ENCODE results near the gene RAB3IL1.
"Not testable (repeated sequence)": the region's sequence is repeated elsewhere in the genome, so short reads cannot be mapped to it uniquely, and the experiment has no call there.

RAB3IL1 gene

DNA sequence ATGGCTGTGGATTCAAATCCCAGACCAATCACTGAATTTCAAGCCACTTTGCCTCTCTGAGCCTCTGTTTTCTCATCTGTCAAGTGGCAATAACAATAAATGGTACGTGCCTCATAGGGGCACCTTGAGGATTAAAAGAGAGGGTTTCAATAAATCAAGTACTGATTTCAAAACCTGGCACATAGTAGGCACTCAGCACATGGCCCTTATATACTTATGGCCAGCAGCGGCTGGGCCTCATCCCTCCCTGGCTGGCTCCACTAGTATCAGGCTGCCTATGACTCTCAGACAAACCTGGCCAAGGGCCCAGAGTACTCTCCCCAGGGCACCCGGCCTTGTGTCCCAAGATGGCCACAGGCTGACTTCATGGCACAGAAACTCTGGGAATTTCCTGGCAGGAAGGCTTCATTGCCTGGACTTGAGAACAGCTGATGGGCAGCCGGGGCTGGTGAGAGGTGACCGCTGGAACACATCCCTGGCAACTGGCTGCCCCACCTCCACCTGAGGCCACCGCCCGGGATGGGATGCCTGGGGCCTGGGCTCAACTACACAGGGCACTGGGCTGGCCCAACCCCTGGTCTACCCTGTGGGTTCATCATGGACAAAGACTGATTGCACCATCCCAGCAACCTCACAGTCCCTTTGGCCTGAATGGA, 29.4 kb downstream of the RAB3IL1 start:
- no peak for TF ChIP-seq GATA1 (IDR thresholded peaks at IDR 0.05; ENCODE audit: low read depth, low read length)
- no peak for DNase-seq

DNA sequence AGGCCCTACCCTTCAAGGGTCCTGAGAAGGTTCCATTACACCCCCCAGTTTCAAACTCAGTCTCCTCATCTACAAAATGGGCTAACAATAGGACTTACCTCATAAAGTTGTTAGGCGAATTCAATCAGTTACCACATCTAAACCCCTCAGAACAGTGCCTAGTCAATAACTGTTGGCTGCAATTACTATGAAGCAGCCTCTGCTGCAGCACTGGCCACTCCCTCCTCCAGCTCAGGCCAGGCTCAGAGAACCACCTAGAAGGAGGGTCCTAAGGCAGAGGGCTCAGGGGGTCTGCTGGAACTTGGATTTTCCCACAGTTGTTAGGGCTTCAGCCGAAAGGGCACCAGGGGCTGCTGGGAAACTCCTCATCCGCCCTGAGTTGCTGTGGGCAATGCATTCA, 30.7 kb downstream of the RAB3IL1 start:
- TF ChIP-seq POLR2A (IDR thresholded peaks at IDR 0.05; ENCODE audit: low read length) = no peak
- TF ChIP-seq GATA1 (IDR thresholded peaks at IDR 0.05; ENCODE audit: low read depth, low read length) = no peak
- no peak for DNase-seq

DNA sequence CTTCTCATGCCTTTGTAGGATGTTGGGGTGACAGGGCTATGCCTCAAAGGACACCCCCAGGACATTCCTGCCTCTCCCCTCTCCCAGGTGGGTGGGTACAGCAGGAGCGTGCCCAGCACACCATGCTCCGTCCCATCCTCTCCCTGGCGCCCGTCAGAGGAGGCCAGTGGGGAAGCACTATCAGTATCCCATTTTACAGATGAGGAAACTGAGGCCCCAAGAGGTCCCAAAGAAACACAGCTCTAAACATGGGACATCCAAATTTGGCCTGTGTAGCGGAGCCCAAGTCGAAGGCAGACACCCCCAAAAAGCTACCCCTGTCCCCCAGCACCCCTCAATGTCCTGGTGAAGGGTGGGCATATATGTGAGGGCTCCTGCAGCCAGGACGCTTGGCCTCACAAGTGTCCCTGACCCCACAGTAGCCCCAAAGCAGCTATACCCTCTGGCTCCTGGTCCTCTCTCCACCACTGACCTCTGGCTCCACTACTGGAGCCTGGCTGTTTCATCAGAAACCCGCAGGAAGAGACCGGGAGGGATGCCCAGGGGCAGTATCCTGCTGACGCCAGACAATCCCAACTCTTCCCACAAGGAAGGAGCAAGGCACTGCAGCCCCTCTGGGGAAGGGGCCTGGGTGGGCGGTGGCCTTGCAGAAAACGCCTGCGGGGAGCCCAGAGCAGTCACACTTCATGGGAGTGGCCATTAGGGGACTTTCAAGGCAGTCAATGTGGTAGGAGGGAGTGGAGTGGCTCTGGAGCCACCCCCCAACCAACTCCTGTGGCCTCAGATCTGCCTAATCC, 31.4 kb downstream of the RAB3IL1 start:
- TF ChIP-seq GATA1 (IDR thresholded peaks at IDR 0.05; ENCODE audit: low read depth, low read length) (no peak), POLR2A (IDR thresholded peaks at IDR 0.05; ENCODE audit: low read length) (no peak)
- no peak for DNase-seq

DNA sequence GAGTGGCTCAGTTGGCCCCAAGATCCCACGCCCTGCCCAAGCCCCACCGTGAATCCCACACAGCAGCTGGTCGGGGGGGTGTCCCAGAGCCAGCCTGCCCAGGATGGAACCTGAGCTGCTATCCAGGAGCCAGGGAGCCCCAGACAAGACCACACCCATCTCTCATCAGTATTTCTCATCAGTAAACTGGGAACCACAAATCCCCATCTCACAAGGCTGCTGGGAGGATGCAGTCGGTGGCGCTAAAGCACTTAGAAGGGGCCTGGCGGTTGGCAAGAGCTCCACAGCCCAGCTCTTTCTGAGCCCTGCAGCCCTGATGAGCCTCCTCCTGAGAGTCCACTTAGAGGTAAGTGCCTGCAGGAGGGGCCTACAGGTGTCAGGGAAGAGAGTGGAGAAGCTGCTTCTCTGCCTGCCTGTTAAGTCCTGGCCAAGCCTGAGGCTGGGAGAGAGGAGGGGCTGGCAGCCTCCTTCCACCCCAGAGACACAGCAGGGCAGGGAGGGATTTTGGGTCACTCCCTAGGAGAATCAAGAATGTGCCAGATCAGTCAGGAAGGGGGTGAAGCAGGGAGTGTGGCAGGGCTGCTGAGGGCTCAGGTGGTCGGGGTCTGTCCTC, 32.1 kb downstream of the RAB3IL1 start:
- TF ChIP-seq POLR2A (IDR thresholded peaks at IDR 0.05; ENCODE audit: low read length) = no peak
- no peak for TF ChIP-seq GATA1 (IDR thresholded peaks at IDR 0.05; ENCODE audit: low read depth, low read length)
- peak; percentile 31 to 37 for DNase-seq

DNA sequence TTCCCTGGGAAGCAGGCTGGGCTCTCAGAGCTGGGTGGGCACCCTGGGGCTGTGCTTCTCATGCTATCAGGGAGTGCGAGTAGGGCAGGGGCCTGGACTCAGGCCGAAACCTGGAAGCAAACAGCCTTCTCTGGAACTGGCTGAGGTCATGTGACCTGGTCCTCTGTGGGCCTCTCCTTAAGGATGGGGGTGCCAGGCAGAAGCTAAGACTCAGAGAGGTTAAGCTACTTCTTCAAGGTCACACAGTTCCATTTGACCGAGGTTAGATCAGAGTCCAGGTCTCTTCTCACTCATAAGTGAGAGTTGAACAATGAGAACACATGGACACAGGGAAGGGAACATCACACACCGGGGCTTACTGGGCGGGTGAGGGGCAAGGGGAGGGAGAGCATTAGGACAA, 33.4 kb downstream of the RAB3IL1 start:
- no peak for TF ChIP-seq POLR2A (IDR thresholded peaks at IDR 0.05; ENCODE audit: low read length)
- no peak for TF ChIP-seq GATA1 (IDR thresholded peaks at IDR 0.05; ENCODE audit: low read depth, low read length)
- no peak for DNase-seq

DNA sequence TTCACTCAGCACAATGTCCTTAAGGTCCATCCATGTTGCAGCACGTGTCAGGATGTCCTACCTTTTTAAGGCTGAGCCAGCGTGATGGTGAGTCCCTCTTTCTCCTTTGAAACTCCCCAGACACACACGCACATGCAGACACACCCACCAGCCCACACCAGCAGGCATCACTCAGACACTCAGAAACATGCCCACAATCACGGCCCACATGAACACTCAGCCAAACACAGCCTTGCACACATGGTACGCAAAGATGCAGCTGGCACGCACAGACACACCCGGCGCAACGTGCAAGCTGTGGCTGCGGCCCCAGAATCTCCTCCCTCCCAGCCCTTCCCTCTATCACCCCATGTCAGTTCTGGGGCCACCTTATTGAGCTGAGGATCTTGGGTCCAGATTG, 34.0 kb downstream of the RAB3IL1 start:
- TF ChIP-seq GATA1 (IDR thresholded peaks at IDR 0.05; ENCODE audit: low read depth, low read length) (no peak), POLR2A (IDR thresholded peaks at IDR 0.05; ENCODE audit: low read length) (no peak)
- DNase-seq = no peak

DNA sequence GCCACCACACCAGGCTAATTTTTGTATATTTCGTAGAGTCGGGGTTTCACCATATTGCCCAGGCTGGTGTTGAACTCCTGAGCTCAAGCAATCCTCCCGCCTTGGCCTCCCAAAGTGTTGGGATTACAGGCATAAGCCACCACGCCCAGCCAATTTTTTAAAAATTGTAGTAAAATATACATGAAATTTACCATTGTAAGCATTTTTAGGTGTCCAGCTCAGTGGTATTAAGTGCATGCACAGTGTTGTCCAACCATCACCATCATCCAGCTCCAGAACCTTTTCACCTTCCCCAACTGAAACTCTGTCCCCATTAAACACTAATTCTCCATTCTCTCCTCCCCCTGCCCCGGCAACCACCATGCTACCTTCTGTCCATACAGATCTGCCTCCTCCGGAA, 34.5 kb downstream of the RAB3IL1 start:
- no peak for DNase-seq
- TF ChIP-seq POLR2A (IDR thresholded peaks at IDR 0.05; ENCODE audit: low read length) (no peak), GATA1 (IDR thresholded peaks at IDR 0.05; ENCODE audit: low read depth, low read length) (no peak)

DNA sequence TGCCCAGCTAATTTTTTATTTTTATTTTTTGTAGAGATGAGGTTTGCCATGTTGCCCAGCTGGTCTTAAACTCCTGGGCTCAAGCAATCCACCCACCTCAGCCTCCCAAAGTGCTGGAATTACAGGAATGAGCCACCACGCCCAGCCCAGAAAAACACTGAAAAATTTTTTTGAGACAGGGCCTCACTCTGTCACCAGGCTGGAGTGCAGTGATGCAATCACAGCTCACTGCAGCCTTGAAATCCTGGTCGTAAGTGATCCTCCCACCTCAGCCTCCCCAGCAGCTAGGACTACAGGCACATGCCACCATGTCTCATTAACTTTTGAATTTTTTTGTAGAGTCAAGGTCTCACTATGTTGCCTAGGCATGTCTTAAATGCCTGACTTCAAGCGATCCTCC, 35.1 kb downstream of the RAB3IL1 start:
- DNase-seq = not testable (repeated sequence)

DNA sequence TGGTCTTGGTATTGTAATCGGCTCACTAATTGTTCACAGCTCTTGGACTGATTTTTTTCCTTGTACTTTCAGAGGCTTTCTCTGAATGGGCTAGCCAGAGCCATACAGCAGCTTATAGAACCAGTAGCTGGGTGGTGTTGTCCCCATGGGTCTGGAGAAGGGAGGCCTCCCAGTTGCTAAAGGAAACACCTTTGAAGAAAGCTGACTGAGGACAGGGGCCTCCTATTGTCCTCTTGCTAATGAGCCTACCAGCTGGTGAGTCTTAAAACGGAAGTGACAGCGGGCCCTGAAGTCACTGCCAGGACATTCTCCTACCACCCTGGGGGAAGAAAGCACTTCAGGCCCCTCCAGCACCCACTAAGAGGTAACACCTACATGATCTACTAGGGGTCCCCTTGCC, 36.0 kb downstream of the RAB3IL1 start:
- TF ChIP-seq GATA1 (IDR thresholded peaks at IDR 0.05; ENCODE audit: low read depth, low read length) = no peak
- no peak for TF ChIP-seq POLR2A (IDR thresholded peaks at IDR 0.05; ENCODE audit: low read length)
- no peak for DNase-seq

DNA sequence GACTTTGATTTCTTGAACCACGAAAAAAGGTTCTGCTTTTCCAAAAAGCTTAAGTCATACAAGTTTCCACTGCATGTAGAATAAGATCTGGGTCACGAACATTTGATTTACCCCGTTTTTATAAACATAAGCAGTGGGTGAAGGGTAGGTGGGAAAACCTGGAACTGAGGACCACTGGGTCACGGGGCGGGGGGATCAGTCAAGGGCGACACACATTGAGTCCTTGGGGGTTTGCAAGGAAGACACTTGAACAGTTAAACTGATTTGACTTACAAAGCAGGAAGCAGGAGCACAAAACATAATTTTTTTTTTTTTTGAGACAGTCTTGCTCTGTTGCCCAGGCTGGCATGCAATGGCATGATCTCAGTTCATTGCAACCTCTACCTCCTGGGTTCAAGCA, 36.9 kb downstream of the RAB3IL1 start:
- DNase-seq = no peak

DNA sequence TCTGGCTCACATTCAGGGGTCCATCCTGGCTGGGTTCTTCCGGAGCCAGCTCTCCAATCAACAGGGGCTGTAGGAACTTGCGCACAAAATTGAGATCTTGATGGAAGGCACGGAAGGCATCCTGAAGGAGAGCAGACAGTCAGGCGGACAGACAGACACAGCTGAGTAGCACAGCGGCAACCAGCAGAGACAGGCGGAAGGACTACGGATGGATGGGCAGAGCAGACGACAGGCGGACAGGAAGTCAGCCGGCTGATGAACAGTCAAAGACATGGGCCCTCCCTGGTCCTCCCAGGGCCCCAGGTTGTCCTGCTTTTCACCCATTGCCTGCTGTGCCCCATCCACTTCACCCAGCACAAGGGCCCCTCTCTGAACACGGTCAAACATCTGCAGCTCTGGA, 37.3 kb downstream of the RAB3IL1 start:
- DNase-seq = no peak
- TF ChIP-seq GATA1 (IDR thresholded peaks at IDR 0.05; ENCODE audit: low read depth, low read length) = no peak

More for the DNA sequence above, 36.9 kb downstream of the RAB3IL1 start:
- no peak for TF ChIP-seq GATA1 (IDR thresholded peaks at IDR 0.05; ENCODE audit: low read depth, low read length)
- no peak for TF ChIP-seq POLR2A (IDR thresholded peaks at IDR 0.05; ENCODE audit: low read length)

DNA sequence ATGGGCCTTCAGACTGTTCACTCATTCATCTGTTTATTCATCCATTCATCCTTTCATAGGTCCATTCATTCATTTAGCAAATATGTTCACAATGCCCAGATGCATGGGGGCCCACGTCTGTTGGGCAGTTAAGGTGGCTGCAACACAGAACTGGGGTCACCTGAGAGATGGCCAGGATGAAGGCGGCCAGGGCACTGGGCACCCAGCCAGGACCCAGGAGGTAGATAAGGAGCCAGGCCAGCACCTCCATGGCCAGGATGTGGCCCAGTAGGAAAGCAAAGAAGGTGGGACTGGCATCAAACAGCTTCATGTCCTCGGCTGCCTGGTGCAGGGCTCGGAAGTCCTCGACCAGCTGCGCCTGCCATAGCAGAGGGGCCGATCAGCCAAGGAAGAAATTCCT, 38.2 kb downstream of the RAB3IL1 start:
- TF ChIP-seq GATA1 (IDR thresholded peaks at IDR 0.05; ENCODE audit: low read depth, low read length) (no peak), POLR2A (IDR thresholded peaks at IDR 0.05; ENCODE audit: low read length) (no peak)
- DNase-seq = no peak

DNA sequence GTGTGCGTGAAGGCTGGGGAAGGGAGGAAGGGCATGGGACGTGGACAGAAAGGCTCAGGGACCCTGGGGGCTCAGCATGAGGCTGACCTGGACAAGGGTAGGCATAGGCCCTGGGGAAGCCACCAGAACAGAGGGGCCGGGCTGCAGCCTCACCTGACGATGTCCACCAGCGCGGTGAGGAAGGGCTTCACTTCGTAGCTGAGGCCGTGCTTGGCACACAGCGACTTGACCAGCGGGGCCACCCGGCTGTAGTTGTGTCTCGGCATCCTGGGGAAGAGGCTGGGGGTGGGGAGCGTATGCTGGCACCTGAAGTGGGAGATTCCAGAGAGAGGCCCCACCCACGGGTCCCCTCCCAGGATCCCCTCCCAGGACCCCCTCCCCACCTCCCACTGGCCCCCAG, 41.7 kb downstream of the RAB3IL1 start:
- no peak for DNase-seq
- no peak for TF ChIP-seq POLR2A (IDR thresholded peaks at IDR 0.05; ENCODE audit: low read length)
- no peak for TF ChIP-seq GATA1 (IDR thresholded peaks at IDR 0.05; ENCODE audit: low read depth, low read length)

DNA sequence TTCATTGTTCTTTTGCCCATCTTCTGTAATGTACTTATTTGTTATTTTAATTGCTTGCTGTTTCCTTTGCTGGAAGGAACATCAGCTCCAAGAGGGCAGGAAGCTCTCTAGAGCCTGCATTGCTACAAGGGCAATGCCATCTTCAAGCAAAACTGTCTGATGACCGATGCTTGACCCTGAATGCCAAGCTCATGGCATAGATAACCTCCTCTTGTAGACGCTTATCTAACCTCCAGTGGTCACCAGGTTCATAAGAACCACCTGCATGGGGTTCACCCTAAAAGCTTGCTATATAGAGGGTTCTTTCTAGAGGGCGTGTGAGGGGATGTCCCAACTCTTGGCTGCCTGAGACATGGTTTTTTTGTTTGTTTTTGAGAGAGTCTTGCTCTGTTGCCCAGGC, 42.5 kb downstream of the RAB3IL1 start:
- no peak for DNase-seq
- TF ChIP-seq POLR2A (IDR thresholded peaks at IDR 0.05; ENCODE audit: low read length) (no peak), GATA1 (IDR thresholded peaks at IDR 0.05; ENCODE audit: low read depth, low read length) (no peak)

DNA sequence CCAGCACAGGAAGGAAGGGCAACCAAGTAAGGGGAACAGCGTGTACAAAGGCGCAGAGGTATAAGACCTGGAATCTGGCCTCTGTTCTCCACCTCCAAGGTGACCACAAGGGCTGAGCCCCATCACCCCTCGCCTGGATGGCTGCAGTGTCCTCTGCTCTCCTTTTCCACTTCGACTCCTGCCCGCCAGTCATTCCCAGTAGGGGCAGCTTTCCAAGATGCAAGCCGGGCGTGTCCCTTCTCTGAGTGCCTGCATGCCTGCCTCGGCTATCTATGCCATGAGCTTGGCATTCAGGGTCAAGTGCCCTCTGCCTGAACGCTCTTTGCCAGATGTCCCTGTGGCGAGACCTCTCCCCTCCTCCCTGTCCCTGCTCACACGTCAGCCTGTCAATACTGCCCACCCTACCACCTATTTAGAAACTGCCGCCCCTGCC, 43.0 kb downstream of the RAB3IL1 start:
- no peak for DNase-seq
- TF ChIP-seq POLR2A (IDR thresholded peaks at IDR 0.05; ENCODE audit: low read length) = no peak
- no peak for TF ChIP-seq GATA1 (IDR thresholded peaks at IDR 0.05; ENCODE audit: low read depth, low read length)

All from erythroblast (primary cell).